ENCODE results near the gene SCP2.
A peak's percentile ranks its signal among the peaks of the same experiment; 100 is the strongest.
"Not testable (repeated sequence)": the region's sequence is repeated elsewhere in the genome, so short reads cannot be mapped to it uniquely, and the experiment has no call there.

Gene SCP2

GRCh38 chr1:52976183-52977035 is 49.3 kb downstream of the SCP2 start:
- DNase-seq, result no peak

DNA sequence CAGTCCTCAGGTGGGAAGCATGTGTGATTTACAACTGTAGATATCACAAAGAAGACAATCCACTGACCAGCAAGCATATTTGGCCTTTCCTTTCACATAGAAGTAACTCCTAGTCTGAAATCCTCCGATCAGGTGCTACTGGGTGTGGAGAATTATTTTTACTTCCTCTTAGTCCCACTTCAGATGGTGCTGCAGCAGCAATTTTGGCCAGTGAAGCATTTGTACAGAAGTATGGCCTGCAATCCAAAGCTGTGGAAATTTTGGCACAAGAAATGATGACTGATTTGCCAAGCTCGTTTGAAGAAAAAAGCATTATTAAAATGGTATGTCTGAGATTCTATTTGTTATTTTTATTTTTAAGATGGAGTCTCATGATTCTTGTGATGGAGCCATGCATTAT is 51.0 kb downstream of the SCP2 start:
- DNase-seq, result no peak

DNA sequence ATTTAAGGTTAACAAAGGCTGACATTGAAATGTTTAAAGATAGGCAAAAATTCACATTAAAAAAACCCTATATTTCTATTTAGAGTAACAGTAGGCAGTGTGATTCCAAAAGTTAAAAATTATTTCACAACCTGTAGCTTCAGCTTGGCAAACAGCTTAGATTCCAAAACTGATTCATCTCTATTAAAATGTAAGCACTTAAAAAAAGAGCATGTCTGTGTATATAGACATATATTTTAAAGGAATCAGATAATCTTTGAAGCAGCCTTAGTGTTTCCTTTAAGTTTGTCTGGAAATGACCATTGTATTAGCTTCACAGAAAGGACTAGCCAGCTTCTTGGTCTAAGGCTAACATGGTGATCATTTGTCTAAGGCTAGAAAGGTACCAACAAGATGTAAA is 65.7 kb downstream of the SCP2 start:
- DNase-seq, result not testable (repeated sequence)

GRCh38 chr1:52994656-52995055 is 67.6 kb downstream of the SCP2 start:
- no peak for DNase-seq

GRCh38 chr1:52996653-52997052 is 69.6 kb downstream of the SCP2 start:
- DNase-seq, result no peak

- DNase-seq, result no peak
Measured at GRCh38 chr1:53001128-53001527, 74.1 kb downstream of the SCP2 start.

DNA sequence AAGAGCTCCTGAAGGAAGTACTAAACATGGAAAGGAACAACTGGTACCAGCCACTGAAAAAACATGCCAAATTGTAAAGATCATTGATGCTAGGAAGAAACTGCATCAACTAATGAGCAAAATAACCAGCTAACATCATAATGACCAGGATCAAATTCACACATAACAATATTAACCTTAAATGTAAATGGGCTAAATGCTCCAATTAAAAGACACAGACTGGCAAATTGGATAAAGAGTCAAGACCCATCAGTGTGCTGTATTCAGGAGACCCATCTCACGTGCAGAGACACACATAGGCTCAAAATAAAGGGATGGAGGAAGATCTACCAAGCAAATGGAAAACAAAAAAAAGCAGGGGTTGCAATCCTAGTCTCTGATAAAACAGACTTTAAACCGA is 79.5 kb downstream of the SCP2 start:
- DNase-seq, result not testable (repeated sequence)

- DNase-seq, result not testable (repeated sequence)
Measured at GRCh38 chr1:53010247-53010646, 83.2 kb downstream of the SCP2 start.

DNA sequence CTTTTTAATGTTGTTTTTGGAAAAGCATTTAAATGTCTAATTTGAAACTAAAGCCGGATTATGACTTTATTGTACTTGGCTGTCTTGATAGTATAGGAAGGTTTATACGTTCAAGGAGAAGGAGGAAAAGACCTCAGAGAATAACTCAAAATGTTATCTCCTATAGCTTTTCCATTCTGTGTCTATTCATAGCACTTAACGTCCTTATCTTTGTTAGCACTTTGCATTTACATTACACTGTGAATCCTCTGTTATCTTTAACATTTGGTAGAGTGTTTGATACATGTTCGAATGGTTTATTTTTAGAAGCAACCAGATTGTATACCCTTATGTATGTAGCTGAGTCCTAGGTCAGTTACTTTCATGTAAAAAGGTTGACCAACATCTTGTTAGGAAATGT is 84.1 kb downstream of the SCP2 start:
- no peak for DNase-seq

- peak; percentile 90 for DNase-seq
Measured at GRCh38 chr1:53014791-53015507, 87.9 kb downstream of the SCP2 start.

DNA sequence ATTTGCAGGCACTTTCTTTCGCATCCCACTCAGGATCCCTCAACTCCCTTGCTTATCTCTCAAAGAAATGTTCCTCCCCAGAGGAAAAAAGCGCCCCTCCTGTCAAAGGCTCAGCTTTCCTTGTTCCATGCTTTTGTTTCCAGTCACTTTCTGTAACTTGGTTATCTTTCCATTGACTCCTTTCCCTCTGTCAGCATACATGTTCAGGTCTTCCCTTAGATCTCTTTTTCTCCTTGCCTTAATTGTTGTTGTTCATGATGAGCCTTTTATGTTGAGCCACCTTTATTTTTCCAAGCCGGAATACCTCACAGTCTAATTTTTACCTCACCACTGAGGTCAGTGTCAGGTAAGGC is 88.4 kb downstream of the SCP2 start:
- no peak for DNase-seq

GRCh38 chr1:53016705-53017104 is 89.6 kb downstream of the SCP2 start:
- no peak for DNase-seq

DNA sequence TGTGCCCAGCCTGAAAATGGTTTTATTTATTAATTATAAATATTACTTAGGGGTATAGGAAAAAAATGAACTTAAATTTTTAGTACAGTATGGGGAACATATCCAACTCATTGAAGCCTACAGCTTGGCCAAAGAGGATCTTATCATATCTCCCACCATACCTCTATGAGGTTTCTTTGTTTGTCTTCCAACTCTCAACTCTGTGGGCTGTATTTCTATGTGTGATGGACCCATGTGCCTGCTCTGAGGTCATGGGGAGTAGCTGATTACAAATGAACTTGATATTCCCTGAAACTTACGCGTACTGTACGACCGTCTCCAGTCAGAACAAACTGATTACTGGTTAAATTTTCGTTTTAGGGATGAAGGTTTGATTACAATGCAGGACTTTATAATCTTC is 93.5 kb downstream of the SCP2 start:
- DNase-seq, result no peak

DNA sequence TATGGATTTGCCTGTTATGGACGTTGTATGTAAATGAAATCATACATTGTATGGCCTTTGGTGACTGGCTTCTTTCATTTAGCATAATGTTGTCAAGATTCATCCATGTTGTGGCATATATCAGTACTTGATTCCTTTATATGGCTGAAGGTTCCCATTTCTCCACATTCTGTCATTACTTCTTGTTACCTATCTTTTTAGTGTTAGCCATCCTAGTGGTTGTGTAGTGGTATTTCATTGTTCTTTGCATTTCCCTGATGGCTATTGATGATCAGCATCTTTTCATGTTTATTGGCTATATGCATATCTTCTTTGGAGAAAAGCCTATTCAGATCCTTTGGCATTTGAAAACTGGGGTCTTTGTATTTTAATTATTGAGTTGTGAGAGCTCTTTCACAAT is 95.1 kb downstream of the SCP2 start:
- no peak for DNase-seq

DNA sequence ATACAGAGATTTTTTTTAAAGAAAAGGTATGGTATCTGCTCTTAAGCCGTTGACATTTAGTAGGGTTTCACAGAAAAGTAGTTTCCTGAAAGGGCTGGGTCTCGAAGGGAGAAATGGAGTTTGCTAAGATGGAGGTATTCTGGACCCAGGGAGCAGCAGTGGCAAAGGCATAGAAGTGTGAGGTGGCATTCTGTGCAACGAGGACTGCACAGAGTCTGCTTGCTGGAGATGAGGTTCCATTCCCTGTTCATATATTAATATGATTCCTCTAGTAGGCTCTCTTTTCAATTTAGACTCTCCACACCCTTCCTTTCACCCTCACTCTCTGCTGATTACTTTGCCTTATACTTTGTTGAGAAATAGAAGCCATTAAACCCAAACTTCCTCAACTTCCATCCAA is 96.5 kb downstream of the SCP2 start:
- DNase-seq, result no peak

DNA sequence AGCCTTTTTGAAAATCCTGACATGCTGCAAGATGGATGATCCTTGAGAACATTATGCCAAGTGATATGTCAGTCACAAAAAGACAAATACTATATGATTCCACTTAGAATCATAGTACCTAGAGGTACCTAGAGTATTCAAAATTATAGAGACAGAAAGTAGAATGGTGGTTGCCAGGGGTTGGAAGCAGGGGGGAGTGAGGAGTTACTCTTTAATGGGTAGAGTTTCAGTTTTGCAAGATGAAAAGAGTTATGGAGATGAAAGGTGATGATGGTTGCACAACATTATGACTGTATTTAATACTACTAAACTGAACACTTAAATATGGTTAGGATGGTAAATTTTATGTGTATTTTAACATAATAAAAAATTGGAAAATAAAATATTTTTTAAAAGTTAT is 97.0 kb downstream of the SCP2 start:
- DNase-seq, result no peak

- DNase-seq, result no peak
Measured at GRCh38 chr1:53025034-53025768, 98.1 kb downstream of the SCP2 start.

GRCh38 chr1:53025769-53026112 is 98.7 kb downstream of the SCP2 start:
- no peak for DNase-seq

- no peak for DNase-seq
Measured at GRCh38 chr1:53026254-53026653, 99.2 kb downstream of the SCP2 start.

- no peak for DNase-seq
Measured at GRCh38 chr1:53031732-53032131, 104.7 kb downstream of the SCP2 start.

DNA sequence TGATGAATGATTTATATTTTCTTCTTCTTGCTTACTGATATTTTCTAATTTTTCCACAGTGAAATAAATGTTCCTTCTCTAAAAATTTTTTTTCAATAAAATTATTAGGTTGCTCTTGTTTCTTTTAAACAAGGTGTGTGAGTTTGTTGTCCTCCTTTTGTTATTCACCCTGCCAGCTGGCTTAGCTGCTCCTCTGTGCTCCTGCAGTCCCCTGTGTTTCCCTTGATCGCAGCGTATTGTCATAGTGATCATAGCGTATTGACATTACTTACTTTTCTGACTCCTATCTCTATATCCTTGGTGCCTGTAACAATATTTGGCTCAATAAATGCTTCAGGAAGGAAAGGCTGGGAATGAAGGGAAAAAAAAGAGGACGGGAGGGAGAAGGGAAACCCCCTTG is 110.1 kb downstream of the SCP2 start:
- DNase-seq, result no peak

- DNase-seq, result no peak
Measured at GRCh38 chr1:53038566-53038965, 111.5 kb downstream of the SCP2 start.

- DNase-seq, result no peak
Measured at GRCh38 chr1:53043271-53043670, 116.2 kb downstream of the SCP2 start.

GRCh38 chr1:53044926-53045325 is 117.8 kb downstream of the SCP2 start:
- DNase-seq, result no peak

Measured in CD4-positive, alpha-beta T cell treated with Interleukin-12 subunit alpha and Interleukin-12 subunit beta, for 1 hour (primary cell).